HepG2 (cell line): Measurements from ENCODE around the gene SDF2. TPM values are rescaled to one million over a fixed set of nuclear protein-coding genes. Genes with fewer than 3 reads are reported as not detected.

ENCODE experiments used
- ARNTL ChIP-seq: sonication (generic); formaldehyde crosslinking; IDR thresholded peaks from 2 replicates; pipeline ENCODE4 v1.4.0; 2020; ENCODE audit warnings: mild to moderate bottlenecking, missing genetic modification reagents
- ELF3 ChIP-seq: IDR thresholded peaks from 2 replicates; pipeline ENCODE4 v1.6.1; 2016; ENCODE audit warnings: missing genetic modification reagents, missing compliant biosample characterization
- HNRNPUL1 ChIP-seq: fragments of 200-400 bp; formaldehyde crosslinking; IDR thresholded peaks from 2 replicates; pipeline ENCODE4 v1.6.1; 2017; ENCODE audit warnings: low read depth, mild to moderate bottlenecking, low read length, moderate library complexity
- IKZF1 ChIP-seq: fragments of 450-650 bp; IDR thresholded peaks from 2 replicates; pipeline ENCODE4 v1.7.1; 2016
- IKZF4 ChIP-seq: sonication (generic); formaldehyde crosslinking; IDR thresholded peaks from 2 replicates; pipeline ENCODE4 v1.5.1; 2020; ENCODE audit warnings: borderline replicate concordance, mild to moderate bottlenecking, low read depth, missing genetic modification reagents; ENCODE audit errors: not compliant biosample characterization
- KDM6A ChIP-seq: IDR thresholded peaks from 2 replicates; pipeline ENCODE4 v1.6.1; 2016; ENCODE audit warnings: low read depth
- ONECUT2 ChIP-seq: sonication (generic); formaldehyde crosslinking; IDR thresholded peaks from 2 replicates; pipeline ENCODE4 v1.4.0; 2020; ENCODE audit warnings: missing genetic modification reagents
- RCOR2 ChIP-seq: IDR thresholded peaks from 2 replicates; pipeline ENCODE4 v1.6.1; 2016; ENCODE audit warnings: missing biosample characterization, missing genetic modification reagents
- SNAPC2 ChIP-seq: sonication (generic); formaldehyde crosslinking; IDR thresholded peaks from 2 replicates; pipeline ENCODE4 v1.8.1; 2022; ENCODE audit warnings: mild to moderate bottlenecking, missing genetic modification reagents
- TBL1XR1 ChIP-seq: fragments of 150-350 bp; IDR thresholded peaks from 2 replicates; pipeline ENCODE4 v1.6.1; 2014; ENCODE audit warnings: borderline replicate concordance, low read length; ENCODE audit not compliant: partially characterized antibody
- ZFP41 ChIP-seq: sonication (generic); formaldehyde crosslinking; IDR thresholded peaks from 2 replicates; pipeline ENCODE4 v1.4.0; 2020; ENCODE audit warnings: mild to moderate bottlenecking, missing genetic modification reagents, borderline replicate concordance
- ZNF264 ChIP-seq: sonication (generic); formaldehyde crosslinking; IDR thresholded peaks from 2 replicates; pipeline ENCODE4 v1.4.0; 2020; ENCODE audit warnings: missing genetic modification reagents
- ZNF34 ChIP-seq: sonication (generic); formaldehyde crosslinking; IDR thresholded peaks from 2 replicates; pipeline ENCODE4 v1.4.0; 2020; ENCODE audit warnings: mild to moderate bottlenecking, missing genetic modification reagents, borderline replicate concordance
- ZNF589 ChIP-seq: sonication (generic); formaldehyde crosslinking; conservative IDR thresholded peaks from 2 replicates; pipeline ENCODE4 v1.8.0; 2022; ENCODE audit warnings: mild to moderate bottlenecking, moderate library complexity, missing genetic modification reagents
- ZNF652 ChIP-seq: IDR thresholded peaks from 2 replicates; pipeline ENCODE4 v1.6.1; 2016; ENCODE audit warnings: low read depth, borderline replicate concordance
- ZSCAN25 ChIP-seq: sonication (generic); formaldehyde crosslinking; IDR thresholded peaks from 2 replicates; pipeline ENCODE4 v1.8.0; 2022; ENCODE audit warnings: mild to moderate bottlenecking, missing genetic modification reagents
- ZSCAN31 ChIP-seq: sonication (generic); formaldehyde crosslinking; IDR thresholded peaks from 2 replicates; pipeline ENCODE4 v1.5.0; 2020; ENCODE audit warnings: low read depth, mild to moderate bottlenecking, missing genetic modification reagents
- polyA plus RNA-seq, 8 experiments: library from polyadenylated mRNA; depleted of rRNA in 3 of 8; stranded (reverse) in 7 of 8; unstranded in 1 of 8; fragments of >200 nt; fragmentation: Illumina TruSeq in 4 of 8; extraction: Trizol in 4 of 8; gene quantifications; 2 replicates each; pipeline versions ENCODE4 v1.2.1 to v1.2.3, GENCODE V29; 2011 to 2016; ENCODE audit warnings: low read depth in 4 of 8, missing spikeins in 1 of 8, mixed read lengths in 1 of 8; ENCODE audit not compliant: insufficient read depth in 1 of 8
- total RNA-seq, 5 experiments: library from RNA; depleted of rRNA; stranded (reverse); fragments of >200 nt; fragmentation: Illumina TruSeq; extraction: Trizol; gene quantifications; 2 replicates each; pipeline ENCODE4 v1.2.3, GENCODE V29; 2016; ENCODE audit warnings: low read depth in 1 of 5
- TF ChIP-seq, protein P1 (sequence below): sonication (generic); formaldehyde crosslinking; IDR thresholded peaks from one replicate; pipeline ENCODE4 v1.5.1; 2020; ENCODE audit warnings: mild to moderate bottlenecking, missing genetic modification reagents; ENCODE audit errors: not compliant biosample characterization

SDF2 gene
- total and polyA plus RNA-seq, 2 of the 13 experiments (the other 11 are each of a cell fraction or from before 2014, with no cell fraction given), result 58.2 to 58.4 TPM

DNA sequence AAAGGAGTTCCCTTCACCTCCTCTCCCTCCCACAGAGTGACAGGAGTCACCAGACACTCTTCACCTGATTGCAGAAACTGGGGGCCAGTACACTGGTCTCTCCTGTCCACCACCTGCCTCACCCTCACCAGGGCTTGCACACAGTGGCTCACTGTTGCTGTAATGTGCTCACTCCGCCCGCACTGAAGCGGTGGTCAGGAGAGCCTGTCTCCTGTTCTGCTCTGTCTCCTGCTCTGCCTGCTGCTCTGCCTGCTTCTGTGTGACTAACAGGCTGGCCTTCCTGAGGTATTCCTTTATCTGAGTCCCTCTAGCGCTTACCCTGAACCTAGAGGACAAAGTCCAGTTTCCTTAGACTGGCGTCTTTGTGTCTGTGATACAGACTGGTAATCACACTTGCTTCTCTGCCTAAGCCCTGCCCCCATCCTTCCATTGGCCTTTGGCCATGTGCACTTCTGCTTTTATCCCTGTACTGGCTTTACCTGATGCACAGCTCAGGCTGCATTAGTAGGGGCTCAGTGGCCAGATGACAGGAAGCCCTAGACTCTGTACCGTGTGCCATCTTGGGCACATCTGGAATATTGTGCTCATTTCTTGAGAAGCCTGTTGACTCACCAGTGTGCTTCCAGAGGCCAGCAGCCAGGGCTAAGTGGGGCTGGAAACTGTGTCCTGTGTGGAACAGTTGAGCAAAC is 36.7 kb upstream of the SDF2 start (continued):
- TF ChIP-seq, protein P1, sequence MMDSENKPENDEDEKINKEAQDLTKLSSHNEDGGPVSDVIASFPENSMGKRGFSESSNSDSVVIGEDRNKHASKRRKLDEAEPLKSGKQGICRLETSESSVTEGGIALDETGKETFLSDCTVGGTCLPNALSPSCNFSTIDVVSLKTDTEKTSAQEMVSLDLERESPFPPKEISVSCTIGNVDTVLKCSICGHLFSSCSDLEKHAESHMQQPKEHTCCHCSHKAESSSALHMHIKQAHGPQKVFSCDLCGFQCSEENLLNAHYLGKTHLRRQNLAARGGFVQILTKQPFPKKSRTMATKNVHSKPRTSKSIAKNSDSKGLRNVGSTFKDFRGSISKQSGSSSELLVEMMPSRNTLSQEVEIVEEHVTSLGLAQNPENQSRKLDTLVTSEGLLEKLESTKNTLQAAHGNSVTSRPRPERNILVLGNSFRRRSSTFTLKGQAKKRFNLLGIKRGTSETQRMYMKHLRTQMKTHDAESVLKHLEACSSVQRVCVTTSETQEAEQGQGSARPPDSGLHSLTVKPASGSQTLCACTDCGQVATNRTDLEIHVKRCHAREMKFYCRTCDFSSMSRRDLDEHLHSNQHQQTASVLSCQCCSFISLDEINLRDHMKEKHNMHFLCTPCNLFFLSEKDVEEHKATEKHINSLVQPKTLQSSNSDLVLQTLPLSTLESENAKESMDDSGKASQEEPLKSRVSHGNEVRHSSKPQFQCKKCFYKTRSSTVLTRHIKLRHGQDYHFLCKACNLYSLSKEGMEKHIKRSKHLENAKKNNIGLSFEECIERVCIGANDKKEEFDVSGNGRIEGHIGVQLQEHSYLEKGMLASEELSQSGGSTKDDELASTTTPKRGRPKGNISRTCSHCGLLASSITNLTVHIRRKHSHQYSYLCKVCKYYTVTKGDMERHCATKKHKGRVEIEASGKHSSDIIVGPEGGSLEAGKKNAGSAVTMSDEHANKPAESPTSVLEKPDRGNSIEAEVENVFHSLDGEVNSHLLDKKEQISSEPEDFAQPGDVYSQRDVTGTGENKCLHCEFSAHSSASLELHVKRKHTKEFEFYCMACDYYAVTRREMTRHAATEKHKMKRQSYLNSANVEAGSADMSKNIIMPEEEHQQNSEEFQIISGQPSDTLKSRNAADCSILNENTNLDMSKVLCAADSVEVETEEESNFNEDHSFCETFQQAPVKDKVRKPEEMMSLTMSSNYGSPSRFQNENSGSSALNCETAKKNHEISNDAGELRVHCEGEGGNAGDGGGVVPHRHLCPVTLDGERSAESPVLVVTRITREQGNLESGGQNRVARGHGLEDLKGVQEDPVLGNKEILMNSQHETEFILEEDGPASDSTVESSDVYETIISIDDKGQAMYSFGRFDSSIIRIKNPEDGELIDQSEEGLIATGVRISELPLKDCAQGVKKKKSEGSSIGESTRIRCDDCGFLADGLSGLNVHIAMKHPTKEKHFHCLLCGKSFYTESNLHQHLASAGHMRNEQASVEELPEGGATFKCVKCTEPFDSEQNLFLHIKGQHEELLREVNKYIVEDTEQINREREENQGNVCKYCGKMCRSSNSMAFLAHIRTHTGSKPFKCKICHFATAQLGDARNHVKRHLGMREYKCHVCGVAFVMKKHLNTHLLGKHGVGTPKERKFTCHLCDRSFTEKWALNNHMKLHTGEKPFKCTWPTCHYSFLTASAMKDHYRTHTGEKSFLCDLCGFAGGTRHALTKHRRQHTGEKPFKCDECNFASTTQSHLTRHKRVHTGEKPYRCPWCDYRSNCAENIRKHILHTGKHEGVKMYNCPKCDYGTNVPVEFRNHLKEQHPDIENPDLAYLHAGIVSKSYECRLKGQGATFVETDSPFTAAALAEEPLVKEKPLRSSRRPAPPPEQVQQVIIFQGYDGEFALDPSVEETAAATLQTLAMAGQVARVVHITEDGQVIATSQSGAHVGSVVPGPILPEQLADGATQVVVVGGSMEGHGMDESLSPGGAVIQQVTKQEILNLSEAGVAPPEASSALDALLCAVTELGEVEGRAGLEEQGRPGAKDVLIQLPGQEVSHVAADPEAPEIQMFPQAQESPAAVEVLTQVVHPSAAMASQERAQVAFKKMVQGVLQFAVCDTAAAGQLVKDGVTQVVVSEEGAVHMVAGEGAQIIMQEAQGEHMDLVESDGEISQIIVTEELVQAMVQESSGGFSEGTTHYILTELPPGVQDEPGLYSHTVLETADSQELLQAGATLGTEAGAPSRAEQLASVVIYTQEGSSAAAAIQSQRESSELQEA, result peak; percentile 81
- peak; percentile 57 for TF ChIP-seq IKZF4 (CRISPR knock-in tag)
- TF ChIP-seq ELF3 (CRISPR knock-in tag), result peak; percentile 86; the same call in 1 of the 2 replicates
- TF ChIP-seq RCOR2, result peak; percentile 84
- TF ChIP-seq ARNTL, result peak; percentile 48; the same call in 1 of the 2 replicates
- peak; percentile 51; the same call in 1 of the 2 replicates for TF ChIP-seq ZNF652 (CRISPR knock-in tag)
- TF ChIP-seq SNAPC2, result peak; percentile 97
- TF ChIP-seq ZSCAN31, result peak; percentile 82
- TF ChIP-seq ZFP41 (CRISPR knock-in tag), result no peak
- peak; percentile 78; the same call in 1 of the 2 replicates for TF ChIP-seq ZNF264
- peak; percentile 85 for TF ChIP-seq KDM6A
- no peak for TF ChIP-seq IKZF1
- TF ChIP-seq TBL1XR1, result peak; percentile 67
- TF ChIP-seq ONECUT2 (CRISPR knock-in tag), result no peak
- TF ChIP-seq HNRNPUL1, result no peak
- no peak for TF ChIP-seq ZNF34 (CRISPR knock-in tag)
- peak; percentile 75 for TF ChIP-seq ZNF589 (CRISPR knock-in tag)
- TF ChIP-seq ZSCAN25 (CRISPR knock-in tag), result peak; percentile 67; the same call in 1 of the 2 replicates
